DND-41 (cell line): ENCODE measurements around the gene NOXA1.

ENCODE experiments used
- ATAC-seq: fragments of 200-7000 bp; cut with Tn5 transposase; 3 replicates; pipeline ENCODE4 v1.9.1; 2021; ENCODE audit warnings: low read depth; ENCODE audit not compliant: insufficient read depth
- DNase-seq: peaks from one replicate; pipeline ENCODE4 v3.0.0-alpha.2; 2020
- H2AFZ ChIP-seq: 2 replicates; pipeline ENCODE4 v1.6.0; 2012; ENCODE audit warnings: low read depth, low read length
- H3K27ac ChIP-seq: 2 replicates; pipeline ENCODE4 v1.5.1; 2012; ENCODE audit warnings: low read length, inconsistent platforms
- H3K27me3 ChIP-seq: fragments of 200-600 bp; sonication (generic); 2 replicates; pipeline ENCODE4 v1.6.0; 2012; ENCODE audit warnings: low read length, mild to moderate bottlenecking, inconsistent platforms; ENCODE audit not compliant: insufficient read depth, poor library complexity
- H3K36me3 ChIP-seq: 2 replicates; pipeline ENCODE4 v1.5.1; 2012; ENCODE audit warnings: low read length, inconsistent platforms; ENCODE audit not compliant: insufficient read depth
- H3K4me1 ChIP-seq: 2 replicates; pipeline ENCODE4 v1.5.1; 2012; ENCODE audit warnings: mild to moderate bottlenecking, low read length; ENCODE audit not compliant: insufficient read depth
- H3K4me2 ChIP-seq: 2 replicates; pipeline ENCODE4 v1.6.0; 2012; ENCODE audit warnings: mild to moderate bottlenecking, moderate library complexity, low read length, inconsistent platforms; ENCODE audit not compliant: insufficient read depth
- H3K4me3 ChIP-seq, 2 experiments: fragments of 200-600 bp in 1 of 2; shearing (Covaris generic) in 1 of 2; 2 replicates each; pipeline ENCODE4 v1.5.1; 2012 to 2016; ENCODE audit warnings: inconsistent platforms in 2 of 2, low read length in 2 of 2, mild to moderate bottlenecking in 2 of 2, low read depth in 1 of 2, moderate library complexity in 1 of 2
- H3K79me2 ChIP-seq: 2 replicates; pipeline ENCODE4 v1.6.0; 2012; ENCODE audit warnings: low read length, inconsistent platforms; ENCODE audit not compliant: insufficient read depth
- H3K9ac ChIP-seq: 2 replicates; pipeline ENCODE4 v1.6.0; 2012; ENCODE audit warnings: low read depth, mild to moderate bottlenecking, inconsistent platforms, low read length, moderate library complexity
- H3K9me3 ChIP-seq: 2 replicates; pipeline ENCODE4 v1.5.1; 2012; ENCODE audit warnings: low read length, moderate library complexity, mild to moderate bottlenecking, inconsistent platforms; ENCODE audit not compliant: insufficient read depth, severe bottlenecking
- H4K20me1 ChIP-seq: 2 replicates; pipeline ENCODE4 v1.6.0; 2012; ENCODE audit warnings: low read length; ENCODE audit not compliant: insufficient read depth
- EZH2 ChIP-seq: IDR thresholded peaks from 3 replicates; pipeline ENCODE4 v1.6.1; 2012; ENCODE audit warnings: borderline replicate concordance, low read depth, mild to moderate bottlenecking, moderate library complexity, low read length, inconsistent platforms; ENCODE audit not compliant: severe bottlenecking
- TF ChIP-seq, protein P1 (sequence below): IDR thresholded peaks from 2 replicates; pipeline ENCODE4 v1.5.1; 2012; ENCODE audit warnings: borderline replicate concordance, low read length, moderate library complexity, mild to moderate bottlenecking; ENCODE audit not compliant: poor library complexity, severe bottlenecking; ENCODE audit errors: extremely low read depth

The NOXA1 gene

GRCh38 chr9:137396634-137397367 is 26.4 kb upstream of the NOXA1 start:
- Histone ChIP-seq H3K9me3 (no peaks in the 10 kb centered on the region), H3K4me2 (no peak overlapping the region), H3K79me2 (no peaks in the 10 kb centered on the region), H4K20me1 (no peaks in the 10 kb centered on the region), H3K9ac (no peak overlapping the region), H3K27ac (no peak overlapping the region), H2AFZ (no peak overlapping the region), H3K4me1 (no peaks in the 10 kb centered on the region), H3K4me3 (no peak overlapping the region), H3K27me3 (no peaks in the 10 kb centered on the region), H3K36me3 (no peaks in the 10 kb centered on the region)
- ATAC-seq (no peak), DNase-seq (no peak)
- TF ChIP-seq, protein P1, sequence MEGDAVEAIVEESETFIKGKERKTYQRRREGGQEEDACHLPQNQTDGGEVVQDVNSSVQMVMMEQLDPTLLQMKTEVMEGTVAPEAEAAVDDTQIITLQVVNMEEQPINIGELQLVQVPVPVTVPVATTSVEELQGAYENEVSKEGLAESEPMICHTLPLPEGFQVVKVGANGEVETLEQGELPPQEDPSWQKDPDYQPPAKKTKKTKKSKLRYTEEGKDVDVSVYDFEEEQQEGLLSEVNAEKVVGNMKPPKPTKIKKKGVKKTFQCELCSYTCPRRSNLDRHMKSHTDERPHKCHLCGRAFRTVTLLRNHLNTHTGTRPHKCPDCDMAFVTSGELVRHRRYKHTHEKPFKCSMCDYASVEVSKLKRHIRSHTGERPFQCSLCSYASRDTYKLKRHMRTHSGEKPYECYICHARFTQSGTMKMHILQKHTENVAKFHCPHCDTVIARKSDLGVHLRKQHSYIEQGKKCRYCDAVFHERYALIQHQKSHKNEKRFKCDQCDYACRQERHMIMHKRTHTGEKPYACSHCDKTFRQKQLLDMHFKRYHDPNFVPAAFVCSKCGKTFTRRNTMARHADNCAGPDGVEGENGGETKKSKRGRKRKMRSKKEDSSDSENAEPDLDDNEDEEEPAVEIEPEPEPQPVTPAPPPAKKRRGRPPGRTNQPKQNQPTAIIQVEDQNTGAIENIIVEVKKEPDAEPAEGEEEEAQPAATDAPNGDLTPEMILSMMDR: no peak
- no peak for TF ChIP-seq EZH2

GRCh38 chr9:137397675-137398423 is 25.3 kb upstream of the NOXA1 start:
- TF ChIP-seq, protein P1: no peak
- no peak for TF ChIP-seq EZH2
- Histone ChIP-seq H3K27me3 (no peaks in the 10 kb centered on the region), H3K4me3 (no peak overlapping the region), H3K9ac (no peak overlapping the region), H4K20me1 (no peaks in the 10 kb centered on the region), H3K79me2 (no peaks in the 10 kb centered on the region), H3K4me1 (no peaks in the 10 kb centered on the region), H2AFZ (no peak overlapping the region), H3K27ac (no peak overlapping the region), H3K9me3 (no peaks in the 10 kb centered on the region), H3K36me3 (no peaks in the 10 kb centered on the region), H3K4me2 (no peak overlapping the region)
- no peak for ATAC-seq
- no peak for DNase-seq

GRCh38 chr9:137398561-137399468 is 24.4 kb upstream of the NOXA1 start:
- H2AFZ ChIP-seq: no peak overlapping the region
- no peak overlapping the region for H3K4me3 ChIP-seq
- H3K4me2 ChIP-seq: no peak overlapping the region
- no peak overlapping the region for H3K9ac ChIP-seq
- no peaks in the 10 kb centered on the region for H3K4me1 ChIP-seq
- H4K20me1 ChIP-seq: no peaks in the 10 kb centered on the region
- H3K27ac ChIP-seq: no peak overlapping the region
- H3K36me3 ChIP-seq: no peaks in the 10 kb centered on the region
- H3K27me3 ChIP-seq: no peaks in the 10 kb centered on the region
- ATAC-seq (no peak), DNase-seq (no peak)
- no peaks in the 10 kb centered on the region for H3K9me3 ChIP-seq
- TF ChIP-seq EZH2: no peak
- TF ChIP-seq, protein P1: no peak
- H3K79me2 ChIP-seq: no peaks in the 10 kb centered on the region
